Activated CD4-positive, alpha-beta T cell treated with anti-CD3 and anti-CD28 coated beads, Interleukin-2, amount 50 U/mL, for 48 hours (primary cell): ENCODE data around the gene TRIP6.
"Not testable (repeated sequence)": the region's sequence is repeated elsewhere in the genome, so short reads cannot be mapped to it uniquely, and the experiment has no call there.

Source experiments
- DNase-seq, 2 experiments: peaks; one replicate each; pipeline ENCODE4 v3.0.0-alpha.2; 2020

Gene TRIP6

GRCh38 chr7:100891568-100892247, 24.5 kb downstream of the TRIP6 start:
- no peak for DNase-seq

- DNase-seq = no peak
Observed at GRCh38 chr7:100892364-100893317, 25.5 kb downstream of the TRIP6 start.

GRCh38 chr7:100893318-100893895, 26.2 kb downstream of the TRIP6 start:
- no peak for DNase-seq

- no peak for DNase-seq
Observed at GRCh38 chr7:100893910-100894721, 26.9 kb downstream of the TRIP6 start.

GRCh38 chr7:100894860-100895700, 27.9 kb downstream of the TRIP6 start:
- DNase-seq = peak; percentile 60 to 69

GRCh38 chr7:100895701-100895955, 28.4 kb downstream of the TRIP6 start, which contains the start of gene ACHE:
TSS of gene ACHE (minus strand) at chr7:100895888. CDS start at chr7:100894232, 1,656 bp downstream.
- no peak for DNase-seq

- peak in 1 of 2 experiments; percentile 39 for DNase-seq
Observed at GRCh38 chr7:100895956-100896731, 29.0 kb downstream of the TRIP6 start.

GRCh38 chr7:100896732-100897608, 29.8 kb downstream of the TRIP6 start:
- peak; percentile 56 to 61 for DNase-seq

GRCh38 chr7:100897772-100898454, 30.7 kb downstream of the TRIP6 start:
- no peak for DNase-seq

- DNase-seq = no peak
Observed at GRCh38 chr7:100899432-100899831, 32.2 kb downstream of the TRIP6 start.

- no peak for DNase-seq
Observed at GRCh38 chr7:100900978-100901377, 33.8 kb downstream of the TRIP6 start.

GRCh38 chr7:100901921-100902332, 34.7 kb downstream of the TRIP6 start:
- no peak for DNase-seq

GRCh38 chr7:100902638-100903037, 35.5 kb downstream of the TRIP6 start:
- DNase-seq = no peak

- no peak for DNase-seq
Observed at GRCh38 chr7:100908512-100908911, 41.3 kb downstream of the TRIP6 start.

GRCh38 chr7:100910443-100910842, 43.3 kb downstream of the TRIP6 start:
- not testable (repeated sequence) for DNase-seq

- DNase-seq = no peak
Observed at GRCh38 chr7:100911484-100911883, 44.3 kb downstream of the TRIP6 start.

GRCh38 chr7:100914208-100914878, 47.2 kb downstream of the TRIP6 start:
- no peak for DNase-seq

GRCh38 chr7:100914879-100915447, 47.8 kb downstream of the TRIP6 start:
- DNase-seq = no peak
